HG02981 (cell line): ENCODE results near the gene TSSK1B.
"Not testable (repeated sequence)": the region's sequence is repeated elsewhere in the genome, so short reads cannot be mapped to it uniquely, and the experiment has no call there.

Experiments
- ATAC-seq: cut with Tn5 transposase; IDR thresholded peaks from one replicate; pipeline ENCODE4 v1.9.1; 2021; ENCODE audit warnings: mild to moderate bottlenecking, moderate library complexity; ENCODE audit not compliant: unreplicated experiment

TSSK1B gene

GRCh38 chr5:113404269-113404668 lies 30.5 kb downstream of the TSSK1B start:
- ATAC-seq = no peak

GRCh38 chr5:113397986-113398385 lies 36.8 kb downstream of the TSSK1B start:
- not testable (repeated sequence) for ATAC-seq

GRCh38 chr5:113397046-113397445 lies 37.7 kb downstream of the TSSK1B start:
- no peak for ATAC-seq

- no peak for ATAC-seq
Measured at GRCh38 chr5:113394658-113395057, 40.1 kb downstream of the TSSK1B start.

GRCh38 chr5:113390224-113390623 lies 44.6 kb downstream of the TSSK1B start:
- ATAC-seq = no peak

GRCh38 chr5:113389116-113389515 lies 45.7 kb downstream of the TSSK1B start:
- ATAC-seq = no peak

GRCh38 chr5:113387844-113388243 lies 46.9 kb downstream of the TSSK1B start:
- no peak for ATAC-seq

GRCh38 chr5:113384782-113385285 lies 50.0 kb downstream of the TSSK1B start:
- no peak for ATAC-seq

GRCh38 chr5:113382731-113383130 lies 52.1 kb downstream of the TSSK1B start:
- no peak for ATAC-seq
